ENCODE data around the gene CYP21A2.

Gene CYP21A2

GRCh38 chr6:32073101-32073500, 34.9 kb downstream of the CYP21A2 start (continued):
- no peak for TF ChIP-seq TSHZ2 (CRISPR knock-in tag; IDR thresholded peaks at IDR 0.05)
- TF ChIP-seq GLIS3 (CRISPR knock-in tag; IDR thresholded peaks at IDR 0.05): no peak
- no peak for TF ChIP-seq ZNF70 (CRISPR knock-in tag; IDR thresholded peaks at IDR 0.05)

- no peak for TF ChIP-seq ARNTL (CRISPR knock-in tag; IDR thresholded peaks at IDR 0.05; ENCODE audit: borderline replicate concordance, low read depth)
- TF ChIP-seq PATZ1 (CRISPR knock-in tag; IDR thresholded peaks at IDR 0.05; ENCODE audit: borderline replicate concordance): no peak
- TF ChIP-seq POU6F1 (CRISPR knock-in tag; IDR thresholded peaks at IDR 0.05; ENCODE audit: borderline replicate concordance, low read depth): no peak
- no peak for TF ChIP-seq ZFP30 (CRISPR knock-in tag; IDR thresholded peaks at IDR 0.05)
- TF ChIP-seq RARB (CRISPR knock-in tag; IDR thresholded peaks at IDR 0.05): no peak
- TF ChIP-seq ZC3H10 (CRISPR knock-in tag; IDR thresholded peaks at IDR 0.05): no peak
- no peak for TF ChIP-seq GLIS3 (CRISPR knock-in tag; IDR thresholded peaks at IDR 0.05)
- no peak for TF ChIP-seq ESRRG (CRISPR knock-in tag; IDR thresholded peaks at IDR 0.05)
- no peak for TF ChIP-seq CSRNP3 (CRISPR knock-in tag; IDR thresholded peaks at IDR 0.05)
- TF ChIP-seq TOX (CRISPR knock-in tag; IDR thresholded peaks at IDR 0.05; ENCODE audit: borderline replicate concordance): no peak
- no peak for TF ChIP-seq TSHZ2 (CRISPR knock-in tag; IDR thresholded peaks at IDR 0.05)
- TF ChIP-seq CREB5 (CRISPR knock-in tag; IDR thresholded peaks at IDR 0.05; ENCODE audit: low read depth): no peak
- TF ChIP-seq TCF4 (CRISPR knock-in tag; IDR thresholded peaks at IDR 0.05; ENCODE audit: borderline replicate concordance): no peak
- TF ChIP-seq ZFP3 (CRISPR knock-in tag; IDR thresholded peaks at IDR 0.05): no peak
- no peak for TF ChIP-seq ZNF8 (CRISPR knock-in tag; IDR thresholded peaks at IDR 0.05)
- TF ChIP-seq SNAI2 (CRISPR knock-in tag; IDR thresholded peaks at IDR 0.05): no peak
- no peak for TF ChIP-seq OSR1 (CRISPR knock-in tag; IDR thresholded peaks at IDR 0.05)
- TF ChIP-seq CSDC2 (CRISPR knock-in tag; IDR thresholded peaks at IDR 0.05): no peak
- no peak for TF ChIP-seq PPARA (CRISPR knock-in tag; IDR thresholded peaks at IDR 0.05; ENCODE audit: borderline replicate concordance)
- TF ChIP-seq ZNF70 (CRISPR knock-in tag; IDR thresholded peaks at IDR 0.05): no peak
- ATAC-seq: no peak
These were observed 35.4 kb downstream of the CYP21A2 start for GRCh38 chr6:32073613-32074012.
